Panc1 (cell line): ENCODE results near the gene POU2AF2.
"Not testable (repeated sequence)": the region's sequence is repeated elsewhere in the genome, so short reads cannot be mapped to it uniquely, and the experiment has no call there.

ENCODE experiments used
- CTCF ChIP-seq: fragments of 450-650 bp; IDR thresholded peaks from 2 replicates; pipeline ENCODE4 v1.5.1; 2017; ENCODE audit warnings: mild to moderate bottlenecking
- TF ChIP-seq, protein P1 (sequence below), 2 experiments: IDR thresholded peaks; 2 replicates each; pipeline ENCODE4 v1.6.1; 2011 to 2012; ENCODE audit warnings: low read depth in 2 of 2, control low read depth in 1 of 2, low read length in 1 of 2, mild to moderate bottlenecking in 1 of 2, moderate library complexity in 1 of 2; ENCODE audit not compliant: insufficient read depth in 1 of 2

DNA sequence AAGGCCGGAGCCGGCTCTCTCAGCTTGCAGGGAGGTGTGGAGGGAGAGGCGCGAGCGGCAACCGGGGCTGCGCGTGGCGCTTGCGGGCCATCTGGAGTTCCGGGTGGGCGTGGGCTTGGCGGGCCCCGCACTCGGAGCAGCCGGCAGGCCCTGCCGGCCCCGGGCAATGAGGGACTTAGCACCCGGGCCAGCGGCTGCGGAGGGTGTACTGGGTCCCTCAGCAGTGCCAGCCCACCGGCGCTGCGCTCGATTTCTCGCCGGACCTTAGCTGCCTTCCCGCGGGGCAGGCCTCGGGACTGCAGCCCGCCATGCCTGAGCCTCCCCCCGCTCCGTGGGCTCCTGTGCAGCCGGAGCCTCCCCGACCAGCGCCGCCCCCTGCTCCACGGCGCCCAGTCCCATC, 23.6 kb upstream of the POU2AF2 start:
- not testable (repeated sequence) for TF ChIP-seq CTCF
- TF ChIP-seq, protein P1, sequence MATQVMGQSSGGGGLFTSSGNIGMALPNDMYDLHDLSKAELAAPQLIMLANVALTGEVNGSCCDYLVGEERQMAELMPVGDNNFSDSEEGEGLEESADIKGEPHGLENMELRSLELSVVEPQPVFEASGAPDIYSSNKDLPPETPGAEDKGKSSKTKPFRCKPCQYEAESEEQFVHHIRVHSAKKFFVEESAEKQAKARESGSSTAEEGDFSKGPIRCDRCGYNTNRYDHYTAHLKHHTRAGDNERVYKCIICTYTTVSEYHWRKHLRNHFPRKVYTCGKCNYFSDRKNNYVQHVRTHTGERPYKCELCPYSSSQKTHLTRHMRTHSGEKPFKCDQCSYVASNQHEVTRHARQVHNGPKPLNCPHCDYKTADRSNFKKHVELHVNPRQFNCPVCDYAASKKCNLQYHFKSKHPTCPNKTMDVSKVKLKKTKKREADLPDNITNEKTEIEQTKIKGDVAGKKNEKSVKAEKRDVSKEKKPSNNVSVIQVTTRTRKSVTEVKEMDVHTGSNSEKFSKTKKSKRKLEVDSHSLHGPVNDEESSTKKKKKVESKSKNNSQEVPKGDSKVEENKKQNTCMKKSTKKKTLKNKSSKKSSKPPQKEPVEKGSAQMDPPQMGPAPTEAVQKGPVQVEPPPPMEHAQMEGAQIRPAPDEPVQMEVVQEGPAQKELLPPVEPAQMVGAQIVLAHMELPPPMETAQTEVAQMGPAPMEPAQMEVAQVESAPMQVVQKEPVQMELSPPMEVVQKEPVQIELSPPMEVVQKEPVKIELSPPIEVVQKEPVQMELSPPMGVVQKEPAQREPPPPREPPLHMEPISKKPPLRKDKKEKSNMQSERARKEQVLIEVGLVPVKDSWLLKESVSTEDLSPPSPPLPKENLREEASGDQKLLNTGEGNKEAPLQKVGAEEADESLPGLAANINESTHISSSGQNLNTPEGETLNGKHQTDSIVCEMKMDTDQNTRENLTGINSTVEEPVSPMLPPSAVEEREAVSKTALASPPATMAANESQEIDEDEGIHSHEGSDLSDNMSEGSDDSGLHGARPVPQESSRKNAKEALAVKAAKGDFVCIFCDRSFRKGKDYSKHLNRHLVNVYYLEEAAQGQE (IDR thresholded peaks at IDR 0.05; ENCODE audit: insufficient read depth in 1 of 2, low read depth in 2 of 2, low read length in 1 of 2), result not testable (repeated sequence)
